IPS-18c (cell line): ENCODE data around the gene SLC25A25.
"Not testable (repeated sequence)": the region's sequence is repeated elsewhere in the genome, so short reads cannot be mapped to it uniquely, and the experiment has no call there.

Experiments
- H3K4me3 ChIP-seq: 2 replicates; pipeline ENCODE4 v1.7.0; 2013; ENCODE audit warnings: low read depth, mild to moderate bottlenecking, low read length, moderate library complexity; ENCODE audit not compliant: insufficient read depth
- H3K9me3 ChIP-seq: one replicate; pipeline ENCODE4 v1.6.1; 2013; ENCODE audit warnings: mild to moderate bottlenecking, low read length, moderate library complexity; ENCODE audit not compliant: control insufficient read depth, insufficient read depth

Gene SLC25A25

DNA sequence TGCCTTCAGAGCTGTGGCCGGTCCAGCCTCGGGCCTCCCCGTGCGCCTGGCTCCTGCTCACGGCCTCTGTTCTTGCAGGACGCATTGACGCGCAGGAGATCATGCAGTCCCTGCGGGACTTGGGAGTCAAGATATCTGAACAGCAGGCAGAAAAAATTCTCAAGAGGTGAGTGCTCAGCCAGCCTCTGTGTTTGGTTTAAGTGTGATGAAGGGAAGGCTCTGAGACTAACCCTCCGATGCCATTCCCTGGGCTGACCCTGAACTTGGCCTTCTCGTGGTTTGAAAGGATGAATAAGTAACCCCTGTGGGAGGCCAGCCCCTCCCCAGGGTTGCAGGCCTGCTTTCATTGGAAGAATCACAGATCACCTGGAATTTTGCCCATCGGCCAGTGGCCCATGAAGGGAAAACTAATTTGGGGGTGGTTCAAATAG is 33.2 kb downstream of the SLC25A25 start:
- Histone ChIP-seq H3K4me3 (no peak overlapping the region), H3K9me3 (no peaks in the 10 kb centered on the region)

GRCh38 chr9:128101690-128102089 is 33.7 kb downstream of the SLC25A25 start:
- no peak overlapping the region for H3K4me3 ChIP-seq
- H3K9me3 ChIP-seq, result no peaks in the 10 kb centered on the region

- no peaks in the 10 kb centered on the region for H3K9me3 ChIP-seq
Observed at GRCh38 chr9:128102196-128102595, 34.2 kb downstream of the SLC25A25 start.

GRCh38 chr9:128102861-128103588 is 35.0 kb downstream of the SLC25A25 start:
- Histone ChIP-seq H3K9me3 (no peaks in the 10 kb centered on the region), H3K4me3 (no peak overlapping the region)

More at GRCh38 chr9:128102196-128102595, 34.2 kb downstream of the SLC25A25 start:
- no peak overlapping the region for H3K4me3 ChIP-seq

DNA sequence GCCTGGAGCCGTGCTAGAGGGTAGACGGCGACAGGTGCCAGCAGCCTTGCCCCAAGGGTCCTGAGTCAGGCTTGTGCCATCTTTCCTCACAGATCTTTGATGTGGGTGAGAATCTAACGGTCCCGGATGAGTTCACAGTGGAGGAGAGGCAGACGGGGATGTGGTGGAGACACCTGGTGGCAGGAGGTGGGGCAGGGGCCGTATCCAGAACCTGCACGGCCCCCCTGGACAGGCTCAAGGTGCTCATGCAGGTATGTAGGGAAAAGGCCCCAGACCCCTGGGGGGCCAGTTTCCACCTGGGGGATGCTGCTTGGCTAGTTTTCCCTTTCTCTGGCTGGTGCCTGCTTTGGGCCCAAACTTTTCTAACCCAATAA is 35.5 kb downstream of the SLC25A25 start:
- Histone ChIP-seq H3K4me3 (no peak overlapping the region), H3K9me3 (no peaks in the 10 kb centered on the region)

DNA sequence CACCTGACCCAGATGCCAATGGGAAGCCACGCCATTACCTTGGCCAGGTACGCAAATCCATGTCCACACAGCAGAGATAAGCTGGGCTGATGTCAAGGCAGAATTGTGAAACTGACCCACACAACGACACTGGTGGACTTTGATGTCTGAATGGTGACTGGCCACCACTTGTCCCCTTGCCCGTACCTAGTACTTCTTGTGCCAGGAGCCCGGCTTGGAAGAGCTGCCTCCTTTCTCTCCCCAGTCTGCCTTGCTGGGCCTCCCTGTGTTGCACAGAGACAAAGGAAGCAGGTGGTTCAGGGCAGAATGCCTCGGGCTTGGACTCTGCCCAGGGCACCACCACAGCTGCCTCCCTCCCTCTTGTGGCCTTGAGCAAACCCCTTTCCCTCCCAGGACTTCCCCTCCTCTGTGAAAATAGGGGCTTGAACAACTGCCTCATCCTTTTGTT is 36.2 kb downstream of the SLC25A25 start:
- no peaks in the 10 kb centered on the region for H3K9me3 ChIP-seq
- no peak overlapping the region for H3K4me3 ChIP-seq

- no peak overlapping the region for H3K4me3 ChIP-seq
- H3K9me3 ChIP-seq, result no peaks in the 10 kb centered on the region
Observed at GRCh38 chr9:128105538-128106175, 37.6 kb downstream of the SLC25A25 start.

DNA sequence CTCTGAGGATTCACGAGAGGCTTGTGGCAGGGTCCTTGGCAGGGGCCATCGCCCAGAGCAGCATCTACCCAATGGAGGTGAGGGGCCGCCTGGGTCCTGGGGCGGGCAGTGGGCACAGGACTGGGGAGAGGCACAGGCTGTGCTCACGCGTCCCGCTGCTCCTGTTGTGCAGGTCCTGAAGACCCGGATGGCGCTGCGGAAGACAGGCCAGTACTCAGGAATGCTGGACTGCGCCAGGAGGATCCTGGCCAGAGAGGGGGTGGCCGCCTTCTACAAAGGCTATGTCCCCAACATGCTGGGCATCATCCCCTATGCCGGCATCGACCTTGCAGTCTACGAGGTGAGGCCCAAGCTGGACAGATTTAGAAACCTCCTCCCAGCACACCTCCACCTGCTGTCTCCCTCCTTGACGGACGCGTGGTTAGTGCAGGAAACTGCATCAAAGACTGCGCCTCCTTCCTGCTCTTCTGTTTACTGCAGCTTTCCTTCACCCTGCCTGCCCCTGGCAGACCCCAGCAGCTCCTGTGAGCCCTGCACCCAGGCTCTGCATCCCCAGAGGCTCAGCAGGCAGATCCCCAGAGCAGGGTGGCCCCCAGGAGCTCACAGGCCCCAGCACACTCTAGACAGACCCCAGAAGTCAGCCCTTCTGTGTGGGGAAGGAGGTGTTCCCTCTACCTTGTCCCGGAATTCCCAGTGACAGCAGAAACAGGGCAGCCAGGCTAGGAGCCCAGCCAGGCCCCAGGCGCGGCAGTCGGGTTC is 38.3 kb downstream of the SLC25A25 start:
- no peak overlapping the region for H3K4me3 ChIP-seq
- no peaks in the 10 kb centered on the region for H3K9me3 ChIP-seq

GRCh38 chr9:128106940-128107467 is 39.0 kb downstream of the SLC25A25 start:
- Histone ChIP-seq H3K4me3 (no peak overlapping the region), H3K9me3 (no peaks in the 10 kb centered on the region)

GRCh38 chr9:128107468-128108268 is 39.6 kb downstream of the SLC25A25 start:
- no peaks in the 10 kb centered on the region for H3K9me3 ChIP-seq
- H3K4me3 ChIP-seq, result no peak overlapping the region

- no peak overlapping the region for H3K4me3 ChIP-seq
- no peaks in the 10 kb centered on the region for H3K9me3 ChIP-seq
Observed at GRCh38 chr9:128108269-128109049, 40.4 kb downstream of the SLC25A25 start.

DNA sequence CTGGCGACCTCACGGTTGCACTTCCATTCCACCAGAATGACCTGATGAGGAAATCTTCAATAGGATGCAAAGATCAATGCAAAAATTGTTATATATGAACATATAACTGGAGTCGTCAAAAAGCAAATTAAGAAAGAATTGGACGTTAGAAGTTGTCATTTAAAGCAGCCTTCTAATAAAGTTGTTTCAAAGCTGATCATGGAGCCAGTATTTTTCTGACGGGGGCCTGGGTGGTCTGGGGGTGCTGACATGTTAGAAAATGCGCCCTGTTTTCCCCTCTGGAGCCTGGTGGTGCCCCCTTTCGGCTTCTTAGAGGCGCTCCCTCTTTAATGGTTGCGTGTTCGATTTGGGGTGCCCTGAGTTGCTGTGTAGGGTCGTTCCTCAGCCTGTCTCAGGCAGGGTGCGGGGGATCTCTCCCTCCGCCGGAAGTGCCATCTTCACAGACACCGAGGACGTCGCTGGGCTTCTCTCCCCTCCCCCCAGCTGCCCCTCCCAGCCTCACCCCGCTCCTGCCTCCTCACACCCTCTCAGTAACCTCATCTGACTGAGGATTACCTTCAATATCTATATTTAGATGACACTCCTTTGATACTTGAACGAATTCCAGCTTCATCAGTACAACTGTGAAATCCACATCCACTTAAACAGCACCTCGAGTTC is 41.1 kb downstream of the SLC25A25 start:
- no peak overlapping the region for H3K4me3 ChIP-seq

DNA sequence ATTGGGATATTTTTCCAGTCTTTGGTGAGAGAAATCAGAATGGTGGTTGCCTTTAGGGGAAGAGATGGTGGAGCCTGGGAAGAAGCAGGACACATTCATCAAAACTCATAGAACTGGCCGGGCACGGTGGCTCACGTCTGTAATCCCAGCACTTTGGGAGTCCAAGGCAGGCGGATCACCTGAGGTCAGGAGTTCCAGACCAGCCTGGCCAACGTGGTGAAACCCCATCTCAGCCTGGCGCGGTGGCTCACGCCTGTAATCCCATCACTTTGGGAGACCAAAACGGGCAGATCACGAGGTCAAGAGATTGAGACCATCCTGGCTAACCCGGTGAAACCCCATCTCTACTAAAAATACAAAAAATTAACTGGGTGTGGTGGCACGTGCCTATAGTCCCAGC is 43.7 kb downstream of the SLC25A25 start:
- H3K9me3 ChIP-seq, H3K4me3 ChIP-seq: not testable (repeated sequence)

More for the DNA sequence above, 41.1 kb downstream of the SLC25A25 start:
- no peaks in the 10 kb centered on the region for H3K9me3 ChIP-seq

- H3K9me3 ChIP-seq, result no peaks in the 10 kb centered on the region
- H3K4me3 ChIP-seq, result no peak overlapping the region
Observed at GRCh38 chr9:128113526-128114325, 45.7 kb downstream of the SLC25A25 start.
